Measurements from ENCODE around the gene SLC37A4. TPM values are rescaled to one million over a fixed set of nuclear protein-coding genes. Genes with fewer than 3 reads are reported as not detected.

SLC37A4 gene
- total and polyA plus RNA-seq, 2 of the 8 experiments (the other 6 are each of a cell fraction or from before 2014, with no cell fraction given) = 35.1 to 91.9 TPM

DNA sequence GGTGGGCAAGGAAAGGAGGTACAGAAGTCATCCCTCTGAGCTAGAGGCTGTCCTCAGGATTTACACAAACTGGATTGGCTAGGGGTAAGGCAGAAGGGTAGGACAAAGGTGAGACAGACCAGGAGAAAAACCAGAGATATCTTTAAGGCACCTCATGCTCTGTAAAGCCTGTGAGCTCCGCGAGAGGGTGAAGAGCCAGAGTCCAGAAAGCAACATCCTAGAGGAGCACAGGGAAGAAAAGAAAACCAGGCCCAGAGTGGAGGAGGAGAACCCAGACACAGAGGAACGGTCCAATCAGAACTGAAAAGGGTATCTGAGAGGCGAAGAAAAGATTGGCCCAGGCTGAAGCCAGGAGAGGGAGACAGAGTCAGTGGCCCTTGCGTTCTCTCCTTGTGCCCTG, 5.1 kb downstream of the SLC37A4 start (continued):
- no peak for TF ChIP-seq CBX5 (IDR thresholded peaks at IDR 0.05; ENCODE audit: low read depth, low read length)
- TF ChIP-seq SUZ12 (IDR thresholded peaks at IDR 0.05; ENCODE audit: low read length) = no peak
- TF ChIP-seq SRF (IDR thresholded peaks at IDR 0.05; ENCODE audit: low read depth, low read length) = no peak
- no peak for TF ChIP-seq RNF2 (IDR thresholded peaks at IDR 0.05; ENCODE audit: borderline replicate concordance, low read depth, low read length, missing control alignments, poor library complexity, severe bottlenecking)
- no peak for TF ChIP-seq JUND (IDR thresholded peaks at IDR 0.05; ENCODE audit: low read length)
- TF ChIP-seq KDM4A (IDR thresholded peaks at IDR 0.05; ENCODE audit: low read depth, low read length, severe bottlenecking) = no peak
